Type B pancreatic cell (in vitro differentiated cells): ENCODE results near the gene UGCG. TPM values are rescaled to one million over a fixed set of nuclear protein-coding genes. Genes with fewer than 3 reads are reported as not detected.

Experiments
- DNase-seq: peaks from one replicate; pipeline ENCODE4 v3.0.0; 2021; ENCODE audit warnings: mixed read lengths; ENCODE audit not compliant: unreplicated experiment; ENCODE audit errors: extremely low spot score
- H3K27ac Mint-ChIP-seq: 2 replicates; pipeline ENCODE4 v1.8.0; 2021; ENCODE audit warnings: mild to moderate bottlenecking, mixed read lengths
- H3K27me3 Mint-ChIP-seq: 2 replicates; pipeline ENCODE4 v1.8.0; 2021; ENCODE audit warnings: mixed read lengths
- H3K36me3 Mint-ChIP-seq: 2 replicates; pipeline ENCODE4 v1.8.0; 2021; ENCODE audit warnings: mixed read lengths
- H3K4me1 Mint-ChIP-seq: one replicate; pipeline ENCODE4 v1.8.0; 2021; ENCODE audit warnings: mixed read lengths; ENCODE audit not compliant: unreplicated experiment
- H3K4me3 Mint-ChIP-seq: 2 replicates; pipeline ENCODE4 v1.8.0; 2021; ENCODE audit warnings: mild to moderate bottlenecking, mixed read lengths
- H3K9me3 Mint-ChIP-seq: 2 replicates; pipeline ENCODE4 v1.8.0; 2021; ENCODE audit warnings: mixed read lengths
- CTCF ChIP-seq: fragments of 200-600 bp; sonication (generic); conservative IDR thresholded peaks from 2 replicates; pipeline ENCODE4 v1.5.0; 2021; ENCODE audit warnings: antibody characterized with exemption, mild to moderate bottlenecking
- total RNA-seq: library from RNA; stranded (reverse); gene quantifications from 2 replicates; pipeline ENCODE4 v1.2.1, GENCODE V29; 2021; ENCODE audit warnings: low replicate concordance

Gene UGCG
- total RNA-seq, 1 donor from 2014 or later, result 28.3 TPM

- peak overlapping the region; percentile 78 for H3K27ac Mint-ChIP-seq
Measured at GRCh38 chr9:111909444-111909843, 12.8 kb downstream of the UGCG start.

GRCh38 chr9:111910428-111910827 is 13.8 kb downstream of the UGCG start:
- Mint-ChIP-seq H3K27ac (peak overlapping the region; percentile 7), H3K36me3 (peaks cover 22% of the 10 kb centered on the region), H3K4me1 (peaks cover 29% of the 10 kb centered on the region), H3K4me3 (no peak overlapping the region), H3K27me3 (no peaks in the 10 kb centered on the region), H3K9me3 (no peaks in the 10 kb centered on the region)
- DNase-seq, result no peak
- no peak for TF ChIP-seq CTCF

More at GRCh38 chr9:111909444-111909843, 12.8 kb downstream of the UGCG start:
- Mint-ChIP-seq H3K4me1 (peaks cover 23% of the 10 kb centered on the region), H3K4me3 (peak overlapping the region; percentile 10), H3K9me3 (no peaks in the 10 kb centered on the region), H3K27me3 (no peaks in the 10 kb centered on the region), H3K36me3 (peaks cover 19% of the 10 kb centered on the region)
- no peak for DNase-seq
- TF ChIP-seq CTCF, result no peak

- H3K4me1 Mint-ChIP-seq, result peaks cover 25% of the 10 kb centered on the region
- no peak for DNase-seq
- no peaks in the 10 kb centered on the region for H3K9me3 Mint-ChIP-seq
- no peak for TF ChIP-seq CTCF
- peaks cover 18% of the 10 kb centered on the region for H3K36me3 Mint-ChIP-seq
- H3K27me3 Mint-ChIP-seq, result no peaks in the 10 kb centered on the region
- no peak overlapping the region for H3K4me3 Mint-ChIP-seq
- no peak overlapping the region for H3K27ac Mint-ChIP-seq
Measured at GRCh38 chr9:111913159-111913558, 16.5 kb downstream of the UGCG start.

- no peak overlapping the region for H3K4me3 Mint-ChIP-seq
- no peak for TF ChIP-seq CTCF
Measured at GRCh38 chr9:111914749-111915424, 18.3 kb downstream of the UGCG start.

GRCh38 chr9:111915425-111915758 is 18.8 kb downstream of the UGCG start:
- no peak for TF ChIP-seq CTCF
- Mint-ChIP-seq H3K9me3 (no peaks in the 10 kb centered on the region), H3K27me3 (no peaks in the 10 kb centered on the region), H3K36me3 (peaks cover 26% of the 10 kb centered on the region), H3K4me3 (no peak overlapping the region), H3K27ac (no peak overlapping the region), H3K4me1 (peaks cover 14% of the 10 kb centered on the region)
- DNase-seq, result no peak

More at GRCh38 chr9:111914749-111915424, 18.3 kb downstream of the UGCG start:
- Mint-ChIP-seq H3K36me3 (peaks cover 23% of the 10 kb centered on the region), H3K4me1 (peaks cover 15% of the 10 kb centered on the region), H3K9me3 (no peaks in the 10 kb centered on the region), H3K27ac (peak overlapping the region; percentile 32), H3K27me3 (no peaks in the 10 kb centered on the region)
- DNase-seq, result no peak

GRCh38 chr9:111916234-111916645 is 19.6 kb downstream of the UGCG start:
- Mint-ChIP-seq H3K9me3 (no peaks in the 10 kb centered on the region), H3K36me3 (peaks cover 26% of the 10 kb centered on the region), H3K27me3 (no peaks in the 10 kb centered on the region), H3K27ac (no peak overlapping the region), H3K4me1 (peaks cover 14% of the 10 kb centered on the region), H3K4me3 (no peak overlapping the region)
- no peak for DNase-seq
- no peak for TF ChIP-seq CTCF
